SK-N-MC (cell line): Measurements from ENCODE around the gene TMEM59.

ENCODE experiments used
- EZH2 ChIP-seq: fragments of 200-600 bp; sonication (generic); IDR thresholded peaks from one replicate; pipeline ENCODE4 v1.6.1; 2017; ENCODE audit warnings: antibody characterized with exemption
- POLR2AphosphoS5 ChIP-seq: IDR thresholded peaks from 2 replicates; pipeline ENCODE4 v1.6.1; 2012; ENCODE audit warnings: mild to moderate bottlenecking, low read depth, low read length, borderline replicate concordance

- no peak for TF ChIP-seq POLR2AphosphoS5
- TF ChIP-seq EZH2, result no peak
These were observed 50.3 kb downstream of the TMEM59 start for GRCh38 chr1:54002544-54003248.
